ENCODE data around the gene TXNL4B. TPM values are rescaled to one million over a fixed set of nuclear protein-coding genes. Genes with fewer than 3 reads are reported as not detected.

TXNL4B gene
- total and polyA plus RNA-seq, 9 of the 15 experiments (the other 6 are each of a cell fraction or from before 2014, with no cell fraction given) = 11.9 to 38.0 (median 22.3) TPM

DNA sequence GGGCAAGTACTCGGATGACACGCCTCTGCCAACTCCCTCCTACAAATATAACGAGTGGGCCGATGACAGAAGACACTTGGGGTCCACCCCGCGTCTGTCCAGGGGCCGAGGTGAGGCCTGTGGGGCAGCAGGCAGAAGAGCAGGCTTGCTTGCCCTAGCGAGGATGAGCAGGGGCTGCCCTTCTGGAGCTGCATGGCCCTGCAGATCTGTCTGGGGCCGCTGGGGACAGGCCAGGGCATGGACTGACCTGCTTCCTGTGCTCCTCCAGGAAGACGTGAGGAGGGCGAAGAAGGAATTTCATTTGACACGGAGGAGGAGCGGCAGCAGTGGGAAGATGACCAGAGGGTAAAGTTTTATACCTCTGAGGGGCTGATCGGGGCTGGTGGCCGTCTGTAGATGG is 5.5 kb upstream of the TXNL4B start:
- ATAC-seq (peak; percentile 8; the same call in 1 of the 3 replicates), DNase-seq (ENCODE audit: extremely low read depth in 1 of 4, low spot score in 3 of 4) (no peak), FAIRE-seq (no peak)
- no peaks in the 10 kb centered on the region for H3K9me1 ChIP-seq (ENCODE audit: control insufficient read depth, insufficient read depth, low read length)
- no peaks in the 10 kb centered on the region for H3K9me3 ChIP-seq (replicated peaks; ENCODE audit: control insufficient read depth, insufficient read depth, low read depth, low read length)
- peaks cover 82% of the 10 kb centered on the region for H3K36me3 ChIP-seq (ENCODE audit: control insufficient read depth, insufficient read depth, low read length)
- H4K20me1 ChIP-seq (replicated peaks; ENCODE audit: control insufficient read depth, insufficient read depth, low read length) = 0 out of 2 replicates have a peak, but pooled peaks cover 10% of the 10 kb centered on the region
- H3K27ac ChIP-seq (ENCODE audit: extremely low read depth, low read depth, low read length) = no peak overlapping the region
- H3K9ac ChIP-seq (ENCODE audit: insufficient read depth in 1 of 2, low read depth in 2 of 2, low read length in 2 of 2) = peak overlapping the region in 1 of 2 experiments; percentile 3; a peak in 1 of 4 replicates
- H3K27me3 ChIP-seq (ENCODE audit: control insufficient read depth in 2 of 2, insufficient read depth in 2 of 2, low read length in 2 of 2) = no peaks in the 10 kb centered on the region
- H3K4me2 ChIP-seq (ENCODE audit: insufficient read depth, low read length) = no peak overlapping the region
- no TSS peak for BruUV-seq (replicated peaks)
- H2AFZ ChIP-seq (ENCODE audit: low read depth, low read length) = no peak overlapping the region
- 74% methylated on average over 15 of the region's 15 CpGs for WGBS (ENCODE audit: insufficient coverage, low coverage, missing lambda C conversion rate)
- intact Hi-C loops (cut with micrococcal nuclease) = loop anchor here (1.0 kb wide), 1 partner anchor 33 kb away; no protein-coding TSS in a partner anchor
- H3K79me2 ChIP-seq (ENCODE audit: control insufficient read depth, insufficient read depth, low read length) = peaks cover 24% of the 10 kb centered on the region
- TF ChIP-seq RBFOX2 (IDR thresholded peaks at IDR 0.05; ENCODE audit: low read depth, low read length) (0 out of 2 replicates have a peak, but pooled peaks have one; percentile 28), MAFK (IDR thresholded peaks at IDR 0.05; ENCODE audit: low read length) (no peak)
- ChIA-PET POLR2A (interaction anchor here (0.6 to 0.7 kb wide), 2 partner anchors 37 to 463 kb away, joined by 3 read pairs; no protein-coding TSS in a partner anchor), CTCF (ENCODE audit: low intra/inter-chr PET ratio) (interaction anchor here (0.5 to 1.8 kb wide), 3 partner anchors 32 to 534 kb away, joined by 3 to 22 read pairs (median 4); no protein-coding TSS in a partner anchor)
- H3K4me3 ChIP-seq = no peak overlapping the region
- peaks cover 3% of the 10 kb centered on the region in 2 experiments; a peak in 1 of 5 replicates for H3K4me1 ChIP-seq (replicated peaks in 1 of 2; ENCODE audit: control insufficient read depth in 2 of 2, insufficient read depth in 2 of 2, low read length in 2 of 2)
- in situ Hi-C loops (cut with MboI) = no loop called here

DNA sequence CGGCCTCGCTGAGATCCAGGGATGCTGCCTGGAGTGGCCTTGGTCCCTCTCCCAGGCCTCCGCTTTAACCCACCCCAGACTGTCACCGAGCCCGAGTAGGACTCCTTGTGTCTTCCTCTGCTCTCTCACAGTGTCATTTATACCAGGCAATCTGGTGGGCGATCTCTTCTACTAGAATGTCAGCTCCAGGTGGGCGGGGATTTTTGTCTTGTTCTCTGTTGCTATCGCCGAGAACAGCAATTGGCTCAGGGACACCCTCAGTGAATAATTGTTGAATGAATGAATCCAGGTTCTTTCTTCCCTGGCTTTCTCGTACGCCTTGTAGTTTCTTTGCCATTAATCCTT is 818 bp upstream of the TXNL4B start:
- Histone ChIP-seq H3K9me1 (ENCODE audit: control insufficient read depth, insufficient read depth, low read length) (no peaks in the 10 kb centered on the region), H3K27me3 (ENCODE audit: control insufficient read depth in 2 of 2, insufficient read depth in 2 of 2, low read length in 2 of 2) (no peaks in the 10 kb centered on the region), H3K36me3 (ENCODE audit: control insufficient read depth, insufficient read depth, low read length) (peaks cover 61% of the 10 kb centered on the region), H3K4me3 (peak overlapping the region; percentile 62), H3K4me2 (ENCODE audit: insufficient read depth, low read length) (peak overlapping the region; percentile 88), H3K79me2 (ENCODE audit: control insufficient read depth, insufficient read depth, low read length) (peaks cover 58% of the 10 kb centered on the region), H3K4me1 (replicated peaks in 1 of 2; ENCODE audit: control insufficient read depth in 2 of 2, insufficient read depth in 2 of 2, low read length in 2 of 2) (peaks cover 7 to 8% of the 10 kb centered on the region in 2 experiments; a peak in 2 of 5 replicates), H3K9me3 (replicated peaks; ENCODE audit: control insufficient read depth, insufficient read depth, low read depth, low read length) (no peaks in the 10 kb centered on the region), H4K20me1 (replicated peaks; ENCODE audit: control insufficient read depth, insufficient read depth, low read length) (peaks cover 4% of the 10 kb centered on the region; the same call in 1 of the 2 replicates), H3K27ac (ENCODE audit: extremely low read depth, low read depth, low read length) (peak overlapping the region; percentile 81), H2AFZ (ENCODE audit: low read depth, low read length) (peak overlapping the region; percentile 85), H3K9ac (ENCODE audit: insufficient read depth in 1 of 2, low read depth in 2 of 2, low read length in 2 of 2) (peak overlapping the region; percentile 85 to 97)
- DNase-seq (ENCODE audit: extremely low read depth in 1 of 4, low spot score in 3 of 4) = peak in 3 of 4 experiments; percentile 27 to 59 (median 33)
- in situ Hi-C loops (cut with MboI) (no loop called here), intact Hi-C loops (cut with micrococcal nuclease) (no loop called here)
- peak; percentile 17 for ATAC-seq
- ChIA-PET CTCF (ENCODE audit: low intra/inter-chr PET ratio) (no interaction called here), POLR2A (interaction anchor here (0.9 to 2.9 kb wide), 8 partner anchors 9 to 466 kb away, joined by 3 to 18 read pairs (median 3); no protein-coding TSS in a partner anchor)
- BruUV-seq (replicated peaks) = no TSS peak
- 0% methylated on average over 11 of the region's 11 CpGs for WGBS (ENCODE audit: insufficient coverage, low coverage, missing lambda C conversion rate)
- peak; percentile 46 for FAIRE-seq
- TF ChIP-seq SIN3A (IDR thresholded peaks at IDR 0.05; ENCODE audit: borderline replicate concordance in 2 of 2, control insufficient read depth in 1 of 2, low read depth in 2 of 2, low read length in 2 of 2) (peak in 1 of 2 experiments; percentile 50; a peak in 1 of 4 replicates), ZNF592 (IDR thresholded peaks at IDR 0.05) (no peak), SAP30 (IDR thresholded peaks at IDR 0.05; ENCODE audit: borderline replicate concordance, insufficient read depth, low read depth, low read length, poor library complexity, severe bottlenecking) (peak; percentile 12), KAT8 (IDR thresholded peaks at IDR 0.05; ENCODE audit: low read depth) (no peak), KLF6 (CRISPR knock-in tag; IDR thresholded peaks at IDR 0.05; ENCODE audit: borderline replicate concordance) (no peak), TBP (optimal IDR thresholded peaks at IDR 0.05; ENCODE audit: low read depth, low read length) (peak; percentile 60), KAT7 (CRISPR knock-in tag; IDR thresholded peaks at IDR 0.05; ENCODE audit: borderline replicate concordance) (0 out of 2 replicates have a peak, but pooled peaks have one; percentile 25), MTA3 (IDR thresholded peaks at IDR 0.05; ENCODE audit: borderline replicate concordance) (no peak), SNIP1 (IDR thresholded peaks at IDR 0.05; ENCODE audit: low read depth) (no peak)
